ENCODE results near the gene HPS1. TPM values are rescaled to one million over a fixed set of nuclear protein-coding genes. Genes with fewer than 3 reads are reported as not detected.

HPS1 gene
- total RNA-seq, 1 donor from 2014 or later: 86.3 TPM

DNA sequence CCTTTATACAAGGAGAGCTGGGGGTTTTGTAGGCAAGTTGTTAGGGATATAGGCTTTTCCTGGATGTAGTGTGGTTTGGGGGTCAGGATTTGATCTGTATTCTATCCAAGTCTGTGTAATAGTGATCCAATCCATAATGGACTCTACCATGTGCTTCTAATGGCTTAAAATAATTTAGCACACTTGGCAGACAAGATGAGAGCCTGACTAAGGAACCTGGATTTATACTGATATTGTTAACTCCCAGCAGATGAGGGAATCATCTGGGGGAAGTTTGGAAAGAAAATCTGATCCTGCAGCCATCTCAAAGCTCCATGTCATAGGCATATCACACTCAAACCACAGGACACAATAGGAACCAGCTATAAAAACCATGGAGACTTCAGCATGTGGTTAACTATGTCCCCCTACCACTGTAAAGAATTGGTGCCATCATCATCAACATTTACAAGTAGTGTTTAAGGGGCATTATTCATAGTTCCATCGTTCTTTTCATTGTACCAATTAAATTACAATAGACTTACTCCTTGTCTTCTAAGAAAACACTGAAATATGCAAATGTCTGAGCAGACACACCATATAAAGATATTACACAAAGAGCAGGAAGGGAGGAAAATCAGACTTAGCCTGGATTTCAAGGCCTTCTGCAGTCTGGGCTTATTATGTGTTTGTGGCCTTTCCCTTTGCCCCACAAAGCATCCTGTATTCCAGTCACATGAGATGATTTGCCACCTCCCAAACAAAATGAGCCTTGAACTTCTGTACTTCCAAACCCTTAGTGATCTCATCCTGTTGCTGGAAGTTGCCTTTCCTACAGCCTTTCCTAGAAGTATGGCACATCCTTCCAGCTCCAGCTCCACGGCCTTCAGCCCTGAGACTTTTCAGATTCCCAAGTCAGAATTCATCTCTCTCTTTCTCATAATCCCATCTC, 22.5 kb upstream of the HPS1 start:
- Histone ChIP-seq H3K9me3 (no peaks in the 10 kb centered on the region), H3K27ac (no peak overlapping the region), H3K4me3 (no peak overlapping the region), H3K27me3 (ENCODE audit: low read depth) (no peaks in the 10 kb centered on the region), H3K4me1 (peaks cover 5% of the 10 kb centered on the region), H3K36me3 (no peaks in the 10 kb centered on the region)
- no peak for DNase-seq
- ATAC-seq: no peak
- TF ChIP-seq, protein P1, sequence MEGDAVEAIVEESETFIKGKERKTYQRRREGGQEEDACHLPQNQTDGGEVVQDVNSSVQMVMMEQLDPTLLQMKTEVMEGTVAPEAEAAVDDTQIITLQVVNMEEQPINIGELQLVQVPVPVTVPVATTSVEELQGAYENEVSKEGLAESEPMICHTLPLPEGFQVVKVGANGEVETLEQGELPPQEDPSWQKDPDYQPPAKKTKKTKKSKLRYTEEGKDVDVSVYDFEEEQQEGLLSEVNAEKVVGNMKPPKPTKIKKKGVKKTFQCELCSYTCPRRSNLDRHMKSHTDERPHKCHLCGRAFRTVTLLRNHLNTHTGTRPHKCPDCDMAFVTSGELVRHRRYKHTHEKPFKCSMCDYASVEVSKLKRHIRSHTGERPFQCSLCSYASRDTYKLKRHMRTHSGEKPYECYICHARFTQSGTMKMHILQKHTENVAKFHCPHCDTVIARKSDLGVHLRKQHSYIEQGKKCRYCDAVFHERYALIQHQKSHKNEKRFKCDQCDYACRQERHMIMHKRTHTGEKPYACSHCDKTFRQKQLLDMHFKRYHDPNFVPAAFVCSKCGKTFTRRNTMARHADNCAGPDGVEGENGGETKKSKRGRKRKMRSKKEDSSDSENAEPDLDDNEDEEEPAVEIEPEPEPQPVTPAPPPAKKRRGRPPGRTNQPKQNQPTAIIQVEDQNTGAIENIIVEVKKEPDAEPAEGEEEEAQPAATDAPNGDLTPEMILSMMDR (IDR thresholded peaks at IDR 0.05): no peak
- intact Hi-C loops (cut with DNase I): loop anchor here (10.0 kb wide), 1 partner anchor 776 kb away; no protein-coding TSS in a partner anchor

DNA sequence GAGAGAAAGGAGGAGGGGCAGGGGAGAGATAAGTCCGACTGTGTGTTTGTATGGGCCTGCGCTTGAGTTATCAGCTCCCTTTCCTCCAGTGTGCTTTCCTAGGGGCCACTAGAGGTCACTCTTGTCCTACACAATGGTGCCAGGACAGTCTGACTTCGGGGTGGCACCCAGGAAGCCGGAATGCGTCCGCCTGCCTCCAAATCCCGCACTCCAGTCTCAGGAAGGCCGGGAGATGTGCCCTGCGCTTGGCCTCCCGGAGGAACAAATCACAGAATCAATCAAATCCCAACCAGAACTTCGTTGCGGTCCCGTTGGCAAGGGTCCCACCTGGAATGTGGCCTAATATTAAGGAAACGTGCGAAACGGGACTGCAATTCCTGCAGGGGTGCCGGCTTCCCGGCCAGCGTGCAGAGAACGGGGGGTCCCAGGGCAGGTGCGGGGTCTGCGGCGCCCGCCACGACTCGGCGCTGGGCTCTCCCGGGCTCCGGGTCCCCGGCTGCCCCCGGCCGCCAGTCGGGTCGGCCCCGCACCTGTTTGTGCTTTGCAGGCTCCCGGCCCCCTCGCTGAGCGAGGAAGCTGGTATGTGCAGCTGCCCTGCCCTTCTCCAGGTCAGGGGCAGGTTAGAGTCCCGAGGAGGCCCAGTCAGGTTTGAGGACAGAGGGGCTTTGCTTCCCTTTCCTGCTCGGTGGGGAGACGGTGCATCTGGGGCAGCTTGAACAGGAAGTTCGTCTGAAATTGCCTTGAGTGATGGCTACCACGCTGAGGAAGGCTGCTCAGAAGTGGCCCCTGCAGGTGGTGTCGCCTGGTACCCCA, 21.0 kb upstream of the HPS1 start:
- Histone ChIP-seq H3K4me1 (peaks cover 5% of the 10 kb centered on the region), H3K4me3 (peak overlapping the region; percentile 60), H3K9me3 (no peaks in the 10 kb centered on the region), H3K27ac (no peak overlapping the region), H3K36me3 (no peaks in the 10 kb centered on the region), H3K27me3 (ENCODE audit: low read depth) (no peaks in the 10 kb centered on the region)
- ATAC-seq (peak; percentile 97 to 98), DNase-seq (peak; percentile 77)
- TF ChIP-seq, protein P1 (IDR thresholded peaks at IDR 0.05): peak; percentile 87
- intact Hi-C loops (cut with DNase I): loop anchor here (10.0 kb wide), 1 partner anchor 777 kb away; no protein-coding TSS in a partner anchor

DNA sequence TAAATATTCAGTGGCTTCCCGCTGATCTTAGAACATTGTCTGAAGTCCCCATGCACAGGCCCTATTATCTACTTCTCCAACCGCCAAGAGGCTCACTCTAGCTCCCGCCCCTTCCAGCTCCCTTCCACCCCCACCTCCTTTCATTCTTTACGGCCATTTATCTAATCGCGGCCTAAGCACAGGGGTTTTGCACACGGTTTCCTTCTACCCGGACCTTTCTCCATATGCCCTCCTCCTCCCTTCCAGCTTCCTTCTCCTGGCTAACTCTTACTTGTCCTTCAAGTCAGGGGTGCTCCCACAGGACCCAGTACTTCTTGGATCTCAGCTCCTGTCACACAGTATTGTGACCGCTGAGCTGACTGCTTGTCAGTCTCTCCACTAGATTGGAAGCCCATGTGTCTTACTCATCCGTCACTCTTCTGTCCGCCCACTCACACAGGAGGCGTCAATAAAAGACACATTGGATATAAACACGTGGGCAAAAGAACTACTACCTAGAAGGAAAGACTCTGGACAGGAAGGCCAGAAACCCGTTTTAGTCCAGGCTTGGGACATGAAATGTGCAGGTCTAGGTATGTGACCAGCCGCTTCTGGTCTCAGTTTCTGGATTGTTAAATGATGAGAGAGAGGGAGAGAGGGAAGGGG, 20.2 kb upstream of the HPS1 start:
- H3K36me3 ChIP-seq: no peaks in the 10 kb centered on the region
- intact Hi-C loops (cut with DNase I): loop anchor here (10.0 kb wide), 1 partner anchor 778 kb away; no protein-coding TSS in a partner anchor
- peaks cover 5% of the 10 kb centered on the region for H3K4me1 ChIP-seq
- no peak for DNase-seq
- H3K9me3 ChIP-seq: no peaks in the 10 kb centered on the region
- peak overlapping the region; percentile 60 for H3K4me3 ChIP-seq
- no peak overlapping the region for H3K27ac ChIP-seq
- no peak for ATAC-seq
- H3K27me3 ChIP-seq (ENCODE audit: low read depth): no peaks in the 10 kb centered on the region
- TF ChIP-seq, protein P1 (IDR thresholded peaks at IDR 0.05): no peak

DNA sequence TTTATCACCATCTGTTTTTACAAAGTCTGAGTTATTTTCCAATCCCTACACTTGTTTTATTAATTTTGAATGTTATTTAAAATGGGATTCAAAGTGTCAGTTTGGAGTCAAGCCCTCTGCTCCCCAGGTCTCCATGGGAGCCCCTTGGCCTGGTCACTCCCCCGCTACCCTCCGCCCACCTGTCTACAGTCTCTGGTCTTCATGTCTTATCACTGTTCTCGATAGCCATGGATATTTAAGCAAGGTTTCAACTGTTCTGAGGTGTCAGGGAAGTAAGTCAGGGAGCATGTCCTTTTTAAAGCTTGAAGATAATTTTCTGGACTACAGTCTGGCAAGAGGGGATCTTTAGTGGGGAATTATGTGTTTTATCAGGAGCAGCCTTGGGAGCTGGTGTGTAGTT, 19.1 kb upstream of the HPS1 start:
- TF ChIP-seq, protein P1 (IDR thresholded peaks at IDR 0.05): no peak
- Histone ChIP-seq H3K27me3 (ENCODE audit: low read depth) (no peaks in the 10 kb centered on the region), H3K4me1 (peaks cover 5% of the 10 kb centered on the region), H3K4me3 (no peak overlapping the region), H3K9me3 (no peaks in the 10 kb centered on the region), H3K36me3 (no peaks in the 10 kb centered on the region), H3K27ac (no peak overlapping the region)
- intact Hi-C loops (cut with DNase I): loop anchor here (10.0 kb wide), 1 partner anchor 779 kb away; no protein-coding TSS in a partner anchor
- no peak for DNase-seq
- no peak for ATAC-seq
